HEK293T (cell line): ENCODE measurements around the gene ERBB4.

Experiments used
- ARNT ChIP-seq: fragments of 450-650 bp; IDR thresholded peaks from 2 replicates; pipeline ENCODE4 v1.6.1; 2017; ENCODE audit warnings: mild to moderate bottlenecking
- BHLHE40 ChIP-seq: fragments of 450-650 bp; IDR thresholded peaks from 2 replicates; pipeline ENCODE4 v1.6.1; 2016; ENCODE audit warnings: mild to moderate bottlenecking, moderate library complexity, borderline replicate concordance
- ELF4 ChIP-seq: fragments of 450-650 bp; IDR thresholded peaks from 2 replicates; pipeline ENCODE4 v1.6.1; 2017; ENCODE audit warnings: antibody characterized with exemption
- FOXK2 ChIP-seq: fragments of 450-650 bp; IDR thresholded peaks from 2 replicates; pipeline ENCODE4 v1.6.1; 2016; ENCODE audit warnings: mild to moderate bottlenecking
- FOXM1 ChIP-seq: fragments of 450-650 bp; IDR thresholded peaks from 2 replicates; pipeline ENCODE4 v1.6.1; 2017; ENCODE audit warnings: mild to moderate bottlenecking, borderline replicate concordance
- HDGF ChIP-seq: fragments of 450-650 bp; IDR thresholded peaks from 2 replicates; pipeline ENCODE4 v1.6.1; 2017; ENCODE audit warnings: antibody characterized with exemption, borderline replicate concordance
- PKNOX1 ChIP-seq: fragments of 450-650 bp; IDR thresholded peaks from 2 replicates; pipeline ENCODE4 v1.6.1; 2016
- SP1 ChIP-seq: fragments of 450-650 bp; IDR thresholded peaks from 2 replicates; pipeline ENCODE4 v1.6.1; 2017
- SUZ12 ChIP-seq: fragments of 450-650 bp; IDR thresholded peaks from 2 replicates; pipeline ENCODE4 v1.6.1; 2016; ENCODE audit warnings: mild to moderate bottlenecking
- TARDBP ChIP-seq: fragments of 450-650 bp; IDR thresholded peaks from 2 replicates; pipeline ENCODE4 v1.6.1; 2016
- ZNF384 ChIP-seq: fragments of 450-650 bp; IDR thresholded peaks from 2 replicates; pipeline ENCODE4 v1.6.1; 2016

GRCh38 chr2:212367431-212367830 is 171.2 kb downstream of the ERBB4 start:
- no peak for TF ChIP-seq BHLHE40
- TF ChIP-seq FOXM1 = no peak
- no peak for TF ChIP-seq PKNOX1
- TF ChIP-seq FOXK2 = no peak
- no peak for TF ChIP-seq SP1
- no peak for TF ChIP-seq ELF4
- TF ChIP-seq HDGF = no peak
- no peak for TF ChIP-seq TARDBP
- TF ChIP-seq ARNT = no peak
- TF ChIP-seq SUZ12 = no peak
- no peak for TF ChIP-seq ZNF384
